GM13976 (cell line): ENCODE results near the gene UACA.

Experiments
- DNase-seq: peaks from one replicate; pipeline ENCODE4 v3.0.0; 2012; ENCODE audit warnings: low spot score
- CTCF ChIP-seq: IDR thresholded peaks from 2 replicates; pipeline ENCODE4 v1.5.1; 2012; ENCODE audit warnings: borderline replicate concordance, mild to moderate bottlenecking; ENCODE audit not compliant: insufficient read depth; ENCODE audit errors: extremely low read depth, missing control alignments, control extremely low read depth
- in situ Hi-C: fragments of 300-500 bp; cut with MboI; formaldehyde crosslinking; loops from one replicate; pipeline ENCODE4 v1.12.0; 2022; ENCODE audit warnings: low sequenced_read_pairs, mixed read lengths, inconsistent platforms; ENCODE audit not compliant: unreplicated experiment

UACA gene

GRCh38 chr15:70783610-70784022 lies 20.3 kb upstream of the UACA start:
- TF ChIP-seq CTCF = no peak
- in situ Hi-C loops = no loop called here
- no peak for DNase-seq

GRCh38 chr15:70783041-70783440 lies 19.7 kb upstream of the UACA start:
- no peak for DNase-seq

GRCh38 chr15:70781236-70781635 lies 17.9 kb upstream of the UACA start:
- in situ Hi-C loops = no loop called here
- no peak for TF ChIP-seq CTCF
- no peak for DNase-seq

More at GRCh38 chr15:70783041-70783440, 19.7 kb upstream of the UACA start:
- TF ChIP-seq CTCF = no peak
- in situ Hi-C loops = no loop called here

DNA sequence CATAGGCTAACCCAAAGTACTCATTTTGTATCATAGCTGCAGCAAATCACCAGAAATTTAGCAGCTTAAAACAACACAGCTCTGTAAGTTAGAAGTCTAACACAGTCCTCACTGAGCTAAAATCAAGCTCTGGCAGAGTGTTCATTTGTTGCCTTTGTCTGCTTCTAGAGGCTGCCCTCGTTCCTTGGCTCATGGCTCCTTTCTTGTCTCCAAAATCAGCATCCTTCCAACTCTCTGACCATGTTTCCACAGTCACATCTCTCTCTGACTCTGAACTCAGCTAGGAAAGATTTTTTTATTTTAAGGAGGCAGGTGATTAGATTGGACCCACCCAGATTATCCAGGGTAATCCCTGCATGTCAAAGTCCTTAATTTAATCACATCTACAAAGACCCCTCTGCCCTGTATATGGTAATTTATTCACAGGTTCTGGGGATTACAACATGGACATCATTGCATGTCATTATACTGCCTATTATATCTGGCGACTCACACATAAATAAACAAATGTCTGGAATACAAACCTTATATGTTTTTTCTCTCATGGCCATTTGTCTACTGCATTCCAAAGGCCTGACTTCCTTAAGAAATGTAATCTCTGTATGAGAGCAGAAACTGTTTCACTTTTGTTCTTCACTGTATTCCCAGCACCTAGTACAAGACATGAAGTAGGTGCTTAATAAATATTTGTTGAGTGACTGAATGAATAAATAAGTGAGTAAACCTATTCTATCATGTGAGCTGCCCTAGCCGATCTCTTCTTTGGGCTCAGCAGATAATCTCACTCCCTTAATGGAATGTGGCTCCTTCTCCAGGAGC lies 15.1 kb upstream of the UACA start:
- DNase-seq = no peak
- in situ Hi-C loops = no loop called here
- TF ChIP-seq CTCF = no peak

DNA sequence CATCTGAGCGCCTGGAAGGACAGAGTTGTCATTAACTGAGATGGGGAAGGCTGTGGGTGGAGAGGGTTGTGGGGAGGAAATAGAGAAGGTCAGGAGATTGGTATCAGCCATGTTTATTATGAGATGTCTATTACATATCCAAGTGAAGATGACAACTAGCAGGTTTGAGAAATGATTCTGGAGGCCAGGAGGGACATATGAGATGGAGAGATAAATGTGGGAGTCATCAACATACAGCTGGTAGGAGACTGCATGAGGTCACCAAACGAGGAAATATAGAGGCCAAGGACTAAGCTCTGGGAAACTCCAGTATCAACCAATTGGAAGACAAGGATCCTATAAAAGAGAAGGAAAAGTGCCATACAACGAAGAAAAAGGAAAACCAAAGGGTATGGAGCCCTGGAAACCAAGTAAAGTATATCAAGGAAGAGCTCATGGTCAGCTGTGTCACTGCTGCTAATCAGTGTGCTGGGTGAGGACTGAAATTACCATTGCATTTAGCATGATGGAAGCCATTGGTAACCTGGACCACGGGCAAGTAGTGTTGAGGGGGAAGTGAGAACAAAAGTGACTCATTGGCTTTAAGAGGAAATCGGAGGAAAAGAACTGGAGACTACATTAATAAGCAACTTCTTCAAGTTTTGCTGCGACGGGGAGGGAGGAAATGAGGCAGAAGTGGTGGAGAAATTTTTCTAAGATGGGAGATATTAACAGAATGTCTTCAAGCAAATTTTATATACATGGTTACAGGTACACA lies 14.0 kb upstream of the UACA start:
- no peak for DNase-seq
- in situ Hi-C loops = no loop called here
- no peak for TF ChIP-seq CTCF

GRCh38 chr15:70775160-70775559 lies 11.8 kb upstream of the UACA start:
- TF ChIP-seq CTCF = no peak
- no peak for DNase-seq
- in situ Hi-C loops = no loop called here
